HepG2 (cell line): ENCODE data around the gene NLRP6. TPM values are rescaled to one million over a fixed set of nuclear protein-coding genes. Genes with fewer than 3 reads are reported as not detected.

Experiments used
- ATAC-seq: fragments of 200-7000 bp; cut with Tn5 transposase; 3 replicates; pipeline ENCODE4 v1.9.1; 2020; ENCODE audit warnings: mild to moderate bottlenecking, moderate library complexity
- BruUV-seq: library from RNA; stranded (reverse); fragments of 400-500 nt; replicated peaks from 2 replicates; lab custom pipeline; 2021; lab: Mats Ljungman, UMichigan
- CTCF ChIA-PET: fragments of 300-600 bp; formaldehyde crosslinking; extraction: SDS; loops from one replicate; lab custom pipeline; 2021; ENCODE audit warnings: low total read pairs, inconsistent platforms, low intra/inter-chr PET ratio; lab: Yijun Ruan, JAX
- POLR2A ChIA-PET: fragments of 350-600 bp; sonication (Branson Sonifier 250); formaldehyde crosslinking; loops from one replicate; lab custom pipeline; 2020; ENCODE audit warnings: antibody characterized with exemption, inconsistent platforms; lab: Yijun Ruan, JAX
- DNase-seq: peaks from one replicate; pipeline ENCODE4 v3.0.0-alpha.2; 2015; ENCODE audit warnings: low spot score
- FAIRE-seq: peaks from 3 replicates; lab custom pipeline; 2011; peaks lifted over from hg19 to GRCh38; lab: Jason Lieb, UNC
- H2AFZ ChIP-seq: one replicate; pipeline ENCODE4 v1.6.1; 2011; ENCODE audit warnings: low read length, inconsistent platforms
- H3K27ac ChIP-seq: fragments of 300-600 bp; 3 replicates; pipeline ENCODE4 v1.8.0; 2011; ENCODE audit warnings: mixed run types, mild to moderate bottlenecking, mixed read lengths, low read length, inconsistent platforms; ENCODE audit not compliant: insufficient read depth; ENCODE audit errors: extremely low read length
- H3K27me3 ChIP-seq, 2 experiments: fragments of 200-600 bp in 1 of 2; 2 replicates in 1 of 2; 3 replicates in 1 of 2; pipeline versions ENCODE4 v1.6.0 to v1.8.0; 2011; ENCODE audit warnings: low read length in 2 of 2, mild to moderate bottlenecking in 2 of 2, moderate library complexity in 2 of 2, inconsistent platforms in 1 of 2; ENCODE audit not compliant: insufficient read depth in 2 of 2, control insufficient read depth in 1 of 2
- H3K36me3 ChIP-seq, 2 experiments: fragments of 200-600 bp in 1 of 2; replicated peaks in 1 of 2; 2 replicates in 1 of 2; 3 replicates in 1 of 2; pipeline versions ENCODE4 v1.5.1 to v1.8.0; 2011; ENCODE audit warnings: low read length in 2 of 2, inconsistent platforms in 1 of 2; ENCODE audit not compliant: insufficient read depth in 2 of 2, control insufficient read depth in 1 of 2
- H3K4me1 ChIP-seq: 2 replicates; pipeline ENCODE4 v1.5.1; 2012; ENCODE audit warnings: low read length, inconsistent platforms; ENCODE audit not compliant: insufficient read depth
- H3K4me2 ChIP-seq: 2 replicates; pipeline ENCODE4 v1.6.0; 2011; ENCODE audit warnings: low read depth, low read length, inconsistent platforms
- H3K4me3 ChIP-seq, 3 experiments: fragments of 200-600 bp in 1 of 3; sonication (generic), shearing (Covaris generic) in 1 of 3; replicated peaks in 1 of 3; 2 replicates each; pipeline ENCODE4 v1.5.1; 2011 to 2016; ENCODE audit warnings: low read length in 3 of 3, inconsistent platforms in 2 of 3, low read depth in 2 of 3, mild to moderate bottlenecking in 2 of 3, control low read depth in 1 of 3, mixed read lengths in 1 of 3; ENCODE audit not compliant: insufficient read depth in 1 of 3
- H3K79me2 ChIP-seq: one replicate; pipeline ENCODE4 v1.6.1; 2011; ENCODE audit warnings: low read length, inconsistent platforms; ENCODE audit not compliant: insufficient read depth
- H3K9ac ChIP-seq: 2 replicates; pipeline ENCODE4 v1.6.0; 2011; ENCODE audit warnings: mild to moderate bottlenecking, low read depth, low read length, inconsistent platforms; ENCODE audit not compliant: insufficient read depth
- H3K9me3 ChIP-seq: 2 replicates; pipeline ENCODE4 v1.5.1; 2012; ENCODE audit warnings: mild to moderate bottlenecking, low read length
- H4K20me1 ChIP-seq: 2 replicates; pipeline ENCODE4 v1.6.0; 2011; ENCODE audit warnings: inconsistent platforms, mild to moderate bottlenecking, low read length, moderate library complexity; ENCODE audit not compliant: insufficient read depth
- PHB2 ChIP-seq: fragments of 450-650 bp; IDR thresholded peaks from 2 replicates; pipeline ENCODE4 v1.6.1; 2018; ENCODE audit not compliant: partially characterized antibody
- PPARG ChIP-seq: conservative IDR thresholded peaks from 2 replicates; pipeline ENCODE4 v1.6.1; 2016; ENCODE audit warnings: missing biosample characterization, missing genetic modification reagents
- ZBTB38 ChIP-seq: sonication (generic); formaldehyde crosslinking; IDR thresholded peaks from 2 replicates; pipeline ENCODE4 v1.5.1; 2020; ENCODE audit warnings: mild to moderate bottlenecking, missing genetic modification reagents
- ZNF274 ChIP-seq: sonication (generic); formaldehyde crosslinking; IDR thresholded peaks from 2 replicates; pipeline ENCODE4 v1.5.1; 2020; ENCODE audit warnings: mild to moderate bottlenecking, missing genetic modification reagents
- ZNF468 ChIP-seq: sonication (generic); formaldehyde crosslinking; IDR thresholded peaks from 2 replicates; pipeline ENCODE4 v1.8.0; 2022; ENCODE audit warnings: mild to moderate bottlenecking, moderate library complexity, missing genetic modification reagents
- ZNF549 ChIP-seq: sonication (generic); formaldehyde crosslinking; IDR thresholded peaks from 2 replicates; pipeline ENCODE4 v1.5.0; 2020; ENCODE audit warnings: missing genetic modification reagents
- ZNF557 ChIP-seq: sonication (generic); formaldehyde crosslinking; IDR thresholded peaks from 2 replicates; pipeline ENCODE4 v1.4.0; 2020; ENCODE audit warnings: missing genetic modification reagents
- ZNF567 ChIP-seq: sonication (generic); formaldehyde crosslinking; IDR thresholded peaks from 2 replicates; pipeline ENCODE4 v1.8.1; 2023; ENCODE audit warnings: mild to moderate bottlenecking, missing genetic modification reagents, borderline replicate concordance
- ZNF615 ChIP-seq: sonication (generic); formaldehyde crosslinking; IDR thresholded peaks from 2 replicates; pipeline ENCODE4 v1.5.0; 2020; ENCODE audit warnings: mild to moderate bottlenecking, missing genetic modification reagents, borderline replicate concordance
- ZNF7 ChIP-seq: IDR thresholded peaks from 2 replicates; pipeline ENCODE4 v1.6.1; 2016; ENCODE audit warnings: missing biosample characterization, missing genetic modification reagents
- WGBS: methylation state at CpG from one replicate; pipeline ENCODE4 v1.1.6; 2017; ENCODE audit warnings: low lambda C conversion rate; 5-methylcytosine and 5-hydroxymethylcytosine counted together
- in situ Hi-C: cut with HindIII; loops from 2 replicates; pipeline ENCODE4 v1.10.0; 2017; ENCODE audit warnings: low pct_unique_long_range_greater_than_20kb; ENCODE audit not compliant: extremely low pct_ligation_motif_present
- intact Hi-C: fragments of 100-400 bp; cut with micrococcal nuclease; formaldehyde crosslinking; loops from one replicate; pipeline ENCODE4 v1.10.0; 2022; ENCODE audit not compliant: unreplicated experiment
- polyA plus RNA-seq, 8 experiments: library from polyadenylated mRNA; depleted of rRNA in 3 of 8; stranded (reverse) in 7 of 8; unstranded in 1 of 8; fragments of >200 nt; fragmentation: Illumina TruSeq in 4 of 8; extraction: Trizol in 4 of 8; gene quantifications; 2 replicates each; pipeline versions ENCODE4 v1.2.1 to v1.2.3, GENCODE V29; 2011 to 2016; ENCODE audit warnings: low read depth in 4 of 8, missing spikeins in 1 of 8, mixed read lengths in 1 of 8; ENCODE audit not compliant: insufficient read depth in 1 of 8
- total RNA-seq, 5 experiments: library from RNA; depleted of rRNA; stranded (reverse); fragments of >200 nt; fragmentation: Illumina TruSeq; extraction: Trizol; gene quantifications; 2 replicates each; pipeline ENCODE4 v1.2.3, GENCODE V29; 2016; ENCODE audit warnings: low read depth in 1 of 5
- TF ChIP-seq, protein P1 (sequence below): sonication (generic); formaldehyde crosslinking; IDR thresholded peaks from 2 replicates; pipeline ENCODE4 v1.8.1; 2023; ENCODE audit warnings: missing genetic modification reagents, inconsistent platforms, borderline replicate concordance
- TF ChIP-seq, protein P2 (sequence below): sonication (generic); formaldehyde crosslinking; IDR thresholded peaks from 2 replicates; pipeline ENCODE4 v1.4.0; 2020; ENCODE audit warnings: mild to moderate bottlenecking, missing genetic modification reagents

NLRP6 gene
- total and polyA plus RNA-seq, 2 of the 13 experiments (the other 11 are each of a cell fraction or from before 2014, with no cell fraction given): not detected

DNA sequence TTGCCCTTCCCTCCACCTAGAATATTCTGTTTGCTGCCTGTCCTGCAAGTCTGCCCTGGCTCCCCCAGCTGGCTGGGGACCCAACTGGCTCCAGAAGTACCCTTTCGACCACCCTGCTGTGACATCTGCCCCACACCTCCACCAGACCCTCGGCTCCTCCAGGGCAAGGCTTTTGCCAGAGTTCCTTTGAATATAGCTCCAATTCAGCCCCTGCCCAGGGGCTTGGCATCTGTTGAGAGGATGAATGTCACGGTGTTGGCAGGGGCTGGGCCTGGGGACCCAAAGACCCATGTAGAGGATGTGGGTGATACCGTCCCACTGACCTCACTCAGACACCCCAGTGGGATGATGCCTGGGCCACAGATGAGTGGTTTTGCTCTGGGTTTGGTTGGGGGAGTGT lies 4.0 kb downstream of the NLRP6 start:
- no peak for ATAC-seq
- TF ChIP-seq ZNF274 (CRISPR knock-in tag): no peak
- TF ChIP-seq ZNF615 (CRISPR knock-in tag): no peak
- no peak for TF ChIP-seq ZNF557
- TF ChIP-seq ZNF549 (CRISPR knock-in tag): no peak
- TF ChIP-seq, protein P1, sequence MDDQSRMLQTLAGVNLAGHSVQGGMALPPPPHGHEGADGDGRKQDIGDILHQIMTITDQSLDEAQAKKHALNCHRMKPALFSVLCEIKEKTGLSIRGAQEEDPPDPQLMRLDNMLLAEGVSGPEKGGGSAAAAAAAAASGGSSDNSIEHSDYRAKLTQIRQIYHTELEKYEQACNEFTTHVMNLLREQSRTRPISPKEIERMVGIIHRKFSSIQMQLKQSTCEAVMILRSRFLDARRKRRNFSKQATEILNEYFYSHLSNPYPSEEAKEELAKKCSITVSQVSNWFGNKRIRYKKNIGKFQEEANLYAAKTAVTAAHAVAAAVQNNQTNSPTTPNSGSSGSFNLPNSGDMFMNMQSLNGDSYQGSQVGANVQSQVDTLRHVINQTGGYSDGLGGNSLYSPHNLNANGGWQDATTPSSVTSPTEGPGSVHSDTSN (CRISPR knock-in tag): no peak
- no peak for TF ChIP-seq ZNF7 (CRISPR knock-in tag)
- no peak for TF ChIP-seq PPARG (CRISPR knock-in tag)
- TF ChIP-seq, protein P2, sequence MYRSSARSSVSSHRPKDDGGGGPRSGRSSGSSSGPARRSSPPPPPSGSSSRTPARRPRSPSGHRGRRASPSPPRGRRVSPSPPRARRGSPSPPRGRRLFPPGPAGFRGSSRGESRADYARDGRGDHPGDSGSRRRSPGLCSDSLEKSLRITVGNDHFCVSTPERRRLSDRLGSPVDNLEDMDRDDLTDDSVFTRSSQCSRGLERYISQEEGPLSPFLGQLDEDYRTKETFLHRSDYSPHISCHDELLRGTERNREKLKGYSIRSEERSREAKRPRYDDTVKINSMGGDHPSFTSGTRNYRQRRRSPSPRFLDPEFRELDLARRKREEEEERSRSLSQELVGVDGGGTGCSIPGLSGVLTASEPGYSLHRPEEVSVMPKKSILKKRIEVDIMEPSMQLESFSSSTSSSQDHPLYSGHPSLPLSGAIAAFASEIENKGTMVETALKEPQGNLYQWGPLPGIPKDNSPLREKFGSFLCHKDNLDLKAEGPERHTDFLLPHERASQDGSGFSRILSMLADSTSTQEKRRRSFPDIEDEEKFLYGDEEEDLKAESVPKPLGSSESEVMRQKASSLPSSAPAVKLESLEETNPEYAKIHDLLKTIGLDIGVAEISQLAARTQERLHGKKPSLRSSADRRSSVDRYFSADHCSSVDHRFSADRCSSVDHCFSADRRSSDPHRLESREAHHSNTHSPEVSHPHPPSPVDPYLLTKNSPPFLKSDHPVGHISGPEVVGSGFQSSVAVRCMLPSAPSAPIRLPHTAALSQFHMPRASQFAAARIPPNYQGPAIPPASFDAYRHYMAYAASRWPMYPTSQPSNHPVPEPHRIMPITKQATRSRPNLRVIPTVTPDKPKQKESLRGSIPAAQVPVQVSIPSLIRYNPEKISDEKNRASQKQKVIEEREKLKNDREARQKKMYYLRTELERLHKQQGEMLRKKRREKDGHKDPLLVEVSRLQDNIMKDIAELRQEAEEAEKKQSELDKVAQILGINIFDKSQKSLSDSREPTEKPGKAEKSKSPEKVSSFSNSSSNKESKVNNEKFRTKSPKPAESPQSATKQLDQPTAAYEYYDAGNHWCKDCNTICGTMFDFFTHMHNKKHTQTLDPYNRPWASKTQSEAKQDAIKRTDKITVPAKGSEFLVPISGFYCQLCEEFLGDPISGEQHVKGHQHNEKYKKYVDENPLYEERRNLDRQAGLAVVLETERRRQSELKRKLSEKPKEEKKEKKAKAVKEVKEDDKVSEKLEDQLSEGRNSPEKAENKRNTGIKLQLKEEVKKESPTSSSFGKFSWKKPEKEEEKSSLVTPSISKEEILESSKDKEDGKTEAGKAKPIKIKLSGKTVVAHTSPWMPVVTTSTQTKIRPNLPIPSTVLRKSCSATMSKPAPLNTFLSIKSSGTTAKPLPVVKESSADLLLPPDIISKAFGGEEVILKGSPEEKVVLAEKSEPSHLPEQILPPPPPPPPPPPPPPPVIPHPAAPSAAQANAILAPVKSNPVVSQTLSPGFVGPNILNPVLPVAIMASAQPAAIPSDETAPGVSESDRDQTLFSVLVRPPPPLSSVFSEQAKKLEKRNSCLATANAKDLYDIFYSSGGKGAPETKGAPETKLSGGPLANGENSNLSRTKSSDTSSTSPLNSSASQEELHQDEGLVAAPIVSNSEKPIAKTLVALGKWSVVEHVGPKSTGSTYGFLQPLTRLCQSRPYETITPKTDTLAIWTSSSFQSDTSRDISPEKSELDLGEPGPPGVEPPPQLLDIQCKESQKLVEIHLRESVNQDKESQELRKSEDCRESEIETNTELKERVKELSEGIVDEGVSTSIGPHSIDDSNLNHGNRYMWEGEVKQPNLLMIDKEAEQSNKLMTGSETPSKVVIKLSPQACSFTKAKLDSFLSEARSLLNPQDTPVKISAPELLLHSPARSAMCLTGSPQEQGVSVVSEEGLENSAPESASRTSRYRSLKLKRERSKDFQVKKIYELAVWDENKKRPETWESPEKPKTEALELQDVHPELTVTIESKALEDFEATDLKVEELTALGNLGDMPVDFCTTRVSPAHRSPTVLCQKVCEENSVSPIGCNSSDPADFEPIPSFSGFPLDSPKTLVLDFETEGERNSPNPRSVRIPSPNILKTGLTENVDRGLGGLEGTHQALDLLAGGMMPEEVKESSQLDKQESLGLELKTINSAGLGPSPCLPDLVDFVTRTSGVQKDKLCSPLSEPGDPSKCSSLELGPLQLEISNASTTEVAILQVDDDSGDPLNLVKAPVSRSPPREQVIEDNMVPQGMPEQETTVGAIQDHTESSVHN: no peak
- no peak for TF ChIP-seq ZBTB38 (CRISPR knock-in tag)
- no peak for TF ChIP-seq PHB2
- no peak for TF ChIP-seq ZNF567 (CRISPR knock-in tag)
- TF ChIP-seq ZNF468: no peak
- H3K36me3 ChIP-seq: no peaks in the 10 kb centered on the region
- H3K9me3 ChIP-seq: no peaks in the 10 kb centered on the region
- H2AFZ ChIP-seq: no peak overlapping the region
- in situ Hi-C loops: no loop called here
- H3K79me2 ChIP-seq: no peaks in the 10 kb centered on the region
- intact Hi-C loops: no loop called here
- POLR2A ChIA-PET: no interaction called here
- peaks cover 20% of the 10 kb centered on the region for H3K4me1 ChIP-seq
- WGBS: 17% methylated on average over 4 of the region's 4 CpGs
- no peak for DNase-seq
- CTCF ChIA-PET: no interaction called here
- H3K4me3 ChIP-seq: no peak overlapping the region
- FAIRE-seq: no peak
- H3K27me3 ChIP-seq: peaks cover 9 to 86% of the 10 kb centered on the region in 2 experiments
- H3K4me2 ChIP-seq: no peak overlapping the region
- no peak overlapping the region for H3K27ac ChIP-seq
- H4K20me1 ChIP-seq: no peaks in the 10 kb centered on the region
- BruUV-seq: no TSS peak
- H3K9ac ChIP-seq: no peak overlapping the region
